Measurements from ENCODE around the gene NRAP.

DNA sequence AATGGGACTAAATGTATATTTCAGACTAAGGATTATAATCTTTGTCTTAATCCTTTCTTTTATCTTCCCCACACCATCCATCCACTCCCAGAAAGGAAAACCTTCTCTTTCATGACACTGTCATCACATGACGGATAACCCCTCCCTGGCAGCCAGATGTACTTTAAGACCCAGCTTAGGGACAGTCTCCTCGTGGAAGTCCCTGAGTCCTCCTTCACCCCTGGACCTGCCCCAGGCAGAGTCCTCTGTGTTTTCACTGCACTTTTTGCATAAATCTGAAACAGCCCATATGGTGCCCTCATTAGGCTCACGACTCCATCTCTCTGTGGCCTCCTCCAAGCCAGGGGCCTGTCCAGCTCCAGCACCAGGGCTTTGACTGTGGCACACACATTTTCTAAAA lies 16.0 kb downstream of the NRAP start:
- TF ChIP-seq, protein P1, sequence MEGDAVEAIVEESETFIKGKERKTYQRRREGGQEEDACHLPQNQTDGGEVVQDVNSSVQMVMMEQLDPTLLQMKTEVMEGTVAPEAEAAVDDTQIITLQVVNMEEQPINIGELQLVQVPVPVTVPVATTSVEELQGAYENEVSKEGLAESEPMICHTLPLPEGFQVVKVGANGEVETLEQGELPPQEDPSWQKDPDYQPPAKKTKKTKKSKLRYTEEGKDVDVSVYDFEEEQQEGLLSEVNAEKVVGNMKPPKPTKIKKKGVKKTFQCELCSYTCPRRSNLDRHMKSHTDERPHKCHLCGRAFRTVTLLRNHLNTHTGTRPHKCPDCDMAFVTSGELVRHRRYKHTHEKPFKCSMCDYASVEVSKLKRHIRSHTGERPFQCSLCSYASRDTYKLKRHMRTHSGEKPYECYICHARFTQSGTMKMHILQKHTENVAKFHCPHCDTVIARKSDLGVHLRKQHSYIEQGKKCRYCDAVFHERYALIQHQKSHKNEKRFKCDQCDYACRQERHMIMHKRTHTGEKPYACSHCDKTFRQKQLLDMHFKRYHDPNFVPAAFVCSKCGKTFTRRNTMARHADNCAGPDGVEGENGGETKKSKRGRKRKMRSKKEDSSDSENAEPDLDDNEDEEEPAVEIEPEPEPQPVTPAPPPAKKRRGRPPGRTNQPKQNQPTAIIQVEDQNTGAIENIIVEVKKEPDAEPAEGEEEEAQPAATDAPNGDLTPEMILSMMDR (IDR thresholded peaks at IDR 0.05; ENCODE audit: borderline replicate concordance, extremely low read depth, low read length, poor library complexity, severe bottlenecking) = no peak
- TF ChIP-seq EZH2 (IDR thresholded peaks at IDR 0.05; ENCODE audit: borderline replicate concordance, low read depth, low read length, severe bottlenecking) = no peak

All from DND-41 (cell line).